Measurements from ENCODE around the gene HMBS.
"Not testable (repeated sequence)": the region's sequence is repeated elsewhere in the genome, so short reads cannot be mapped to it uniquely, and the experiment has no call there.

HMBS gene

GRCh38 chr11:119121811-119122124 is 37.1 kb downstream of the HMBS start:
- DNase-seq: no peak

GRCh38 chr11:119125821-119126220 is 41.1 kb downstream of the HMBS start:
- no peak for DNase-seq

- DNase-seq: no peak
Observed at GRCh38 chr11:119126675-119127268, 42.1 kb downstream of the HMBS start.

DNA sequence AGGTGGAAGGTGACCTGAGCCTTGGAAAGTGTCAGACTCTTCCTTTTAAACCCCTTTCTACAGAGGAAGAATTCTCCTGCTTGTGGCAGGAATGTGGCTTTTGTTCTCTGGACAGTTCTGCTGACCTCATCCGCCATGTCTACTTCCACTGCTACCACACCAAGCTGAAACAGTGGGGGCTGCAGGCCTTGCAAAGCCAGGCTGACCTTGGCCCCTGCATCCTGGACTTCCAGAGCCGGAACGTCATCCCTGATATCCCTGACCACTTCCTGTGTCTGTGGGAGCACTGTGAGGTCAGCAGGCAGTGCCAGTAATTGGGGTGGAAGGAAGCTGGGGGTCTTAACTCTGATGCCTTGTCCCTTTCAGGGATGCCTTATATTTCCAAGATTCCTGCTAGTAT is 46.0 kb downstream of the HMBS start:
- DNase-seq: no peak

GRCh38 chr11:119134389-119134978 is 49.8 kb downstream of the HMBS start:
- no peak for DNase-seq

GRCh38 chr11:119139276-119139675 is 54.6 kb downstream of the HMBS start:
- not testable (repeated sequence) for DNase-seq

Data from left hindlimb (tissue), 1 donor.